ENCODE results near the gene OBSL1.

Gene OBSL1

DNA sequence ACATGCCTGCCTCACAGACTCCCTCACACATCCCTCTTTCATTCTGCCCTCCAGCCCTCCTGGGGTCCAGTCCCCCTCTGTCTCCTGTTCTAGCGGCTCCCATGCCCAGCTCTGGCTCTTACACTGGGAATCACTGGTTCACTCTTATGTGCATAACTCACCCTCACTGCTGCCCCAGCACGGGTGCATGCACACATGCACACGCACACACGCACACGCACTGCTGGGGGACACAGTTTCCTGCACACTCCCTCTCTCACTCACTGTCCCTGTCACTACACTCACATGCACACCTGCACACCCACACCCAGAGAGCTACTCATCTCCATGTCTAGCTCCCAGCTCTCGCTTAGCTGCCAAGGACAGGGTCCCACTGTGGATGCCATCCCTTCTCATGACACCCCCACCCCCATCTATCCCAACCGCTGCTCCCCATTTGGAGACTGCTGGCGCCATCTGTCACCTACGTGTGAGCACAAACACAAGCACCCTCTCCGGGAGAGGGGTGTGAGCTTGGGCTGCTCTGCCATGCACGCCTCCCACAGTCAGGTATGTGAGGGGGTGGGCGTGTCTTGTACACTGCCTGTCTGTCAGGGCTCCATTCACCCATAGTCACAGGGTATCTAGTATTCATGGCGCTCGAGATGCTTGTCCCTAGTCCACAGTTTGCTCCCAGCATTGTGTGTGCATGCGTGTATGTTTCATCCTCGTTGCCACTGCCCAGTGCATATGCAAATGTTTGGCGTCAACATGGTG is 55.3 kb downstream of the OBSL1 start:
- in situ Hi-C loops (cut with MboI; ENCODE audit: low pct_unique_long_range_greater_than_20kb, low sequenced_read_pairs, unreplicated experiment) = no loop called here
- no peak for DNase-seq (ENCODE audit: low spot score)
- TF ChIP-seq CTCF (IDR thresholded peaks at IDR 0.05; ENCODE audit: extremely low read depth, insufficient read depth, missing control alignments) = no peak

GRCh38 chr2:219514836-219515235 is 56.5 kb downstream of the OBSL1 start:
- no peak for DNase-seq (ENCODE audit: low spot score)
- in situ Hi-C loops (cut with MboI; ENCODE audit: low pct_unique_long_range_greater_than_20kb, low sequenced_read_pairs, unreplicated experiment) = no loop called here
- TF ChIP-seq CTCF (IDR thresholded peaks at IDR 0.05; ENCODE audit: extremely low read depth, insufficient read depth, missing control alignments) = no peak

GRCh38 chr2:219514196-219514761 is 57.1 kb downstream of the OBSL1 start, which contains the start of gene ASIC4:
ASIC4 (plus strand) TSS chr2:219514482; CDS start chr2:219514725, 243 bp downstream.
- in situ Hi-C loops (cut with MboI; ENCODE audit: low pct_unique_long_range_greater_than_20kb, low sequenced_read_pairs, unreplicated experiment) = no loop called here
- no peak for TF ChIP-seq CTCF (IDR thresholded peaks at IDR 0.05; ENCODE audit: extremely low read depth, insufficient read depth, missing control alignments)
- DNase-seq (ENCODE audit: low spot score) = no peak

- DNase-seq (ENCODE audit: low spot score) = no peak
- in situ Hi-C loops (cut with MboI; ENCODE audit: low pct_unique_long_range_greater_than_20kb, low sequenced_read_pairs, unreplicated experiment) = no loop called here
- TF ChIP-seq CTCF (IDR thresholded peaks at IDR 0.05; ENCODE audit: extremely low read depth, insufficient read depth, missing control alignments) = no peak
These were observed 57.6 kb downstream of the OBSL1 start for GRCh38 chr2:219513787-219514186.

DNA sequence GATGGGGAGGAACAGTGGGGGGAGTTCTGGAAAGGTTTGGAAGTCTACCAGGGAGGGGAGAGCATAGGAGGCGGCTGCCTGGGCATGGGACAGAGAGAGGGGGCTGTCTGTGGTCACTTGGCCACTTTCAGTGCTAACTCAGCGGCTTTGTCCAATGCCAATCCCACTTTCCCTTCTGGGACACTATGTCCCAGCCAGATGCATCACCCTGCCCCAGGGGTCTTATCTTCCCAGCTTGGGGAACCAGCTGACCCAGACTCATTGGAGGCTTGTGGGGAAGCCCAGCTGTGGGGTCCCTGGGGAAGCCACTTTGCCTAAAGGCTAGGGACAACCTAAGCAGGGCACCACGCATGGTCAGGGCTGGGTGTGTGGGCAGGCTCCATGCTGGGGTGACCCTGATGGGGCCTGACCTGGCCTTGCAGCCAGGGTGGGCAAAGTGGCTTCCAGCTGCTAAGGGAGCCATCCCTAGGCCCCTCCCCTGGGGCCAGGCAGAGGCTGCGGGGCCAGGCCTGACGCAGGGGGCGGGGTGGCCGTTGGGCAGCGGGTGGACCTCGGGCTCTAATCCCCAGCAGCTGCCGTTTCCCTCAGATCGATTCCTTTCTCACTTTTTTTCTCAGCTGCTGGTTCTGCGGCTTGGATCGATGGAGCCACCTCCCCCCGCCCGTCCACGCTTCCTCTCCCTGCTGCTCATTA is 58.7 kb downstream of the OBSL1 start:
- no peak for TF ChIP-seq CTCF (IDR thresholded peaks at IDR 0.05; ENCODE audit: extremely low read depth, insufficient read depth, missing control alignments)
- DNase-seq (ENCODE audit: low spot score) = no peak
- in situ Hi-C loops (cut with MboI; ENCODE audit: low pct_unique_long_range_greater_than_20kb, low sequenced_read_pairs, unreplicated experiment) = no loop called here

- no peak for DNase-seq (ENCODE audit: low spot score)
- no peak for TF ChIP-seq CTCF (IDR thresholded peaks at IDR 0.05; ENCODE audit: extremely low read depth, insufficient read depth, missing control alignments)
- in situ Hi-C loops (cut with MboI; ENCODE audit: low pct_unique_long_range_greater_than_20kb, low sequenced_read_pairs, unreplicated experiment) = no loop called here
These were observed 59.6 kb downstream of the OBSL1 start for GRCh38 chr2:219511547-219512325.
